GM18870 (cell line): Measurements from ENCODE around the gene P2RX7.

ENCODE experiments used
- ATAC-seq: cut with Tn5 transposase; IDR thresholded peaks from one replicate; pipeline ENCODE4 v1.9.1; 2021; ENCODE audit warnings: moderate library complexity; ENCODE audit not compliant: unreplicated experiment

Gene P2RX7

DNA sequence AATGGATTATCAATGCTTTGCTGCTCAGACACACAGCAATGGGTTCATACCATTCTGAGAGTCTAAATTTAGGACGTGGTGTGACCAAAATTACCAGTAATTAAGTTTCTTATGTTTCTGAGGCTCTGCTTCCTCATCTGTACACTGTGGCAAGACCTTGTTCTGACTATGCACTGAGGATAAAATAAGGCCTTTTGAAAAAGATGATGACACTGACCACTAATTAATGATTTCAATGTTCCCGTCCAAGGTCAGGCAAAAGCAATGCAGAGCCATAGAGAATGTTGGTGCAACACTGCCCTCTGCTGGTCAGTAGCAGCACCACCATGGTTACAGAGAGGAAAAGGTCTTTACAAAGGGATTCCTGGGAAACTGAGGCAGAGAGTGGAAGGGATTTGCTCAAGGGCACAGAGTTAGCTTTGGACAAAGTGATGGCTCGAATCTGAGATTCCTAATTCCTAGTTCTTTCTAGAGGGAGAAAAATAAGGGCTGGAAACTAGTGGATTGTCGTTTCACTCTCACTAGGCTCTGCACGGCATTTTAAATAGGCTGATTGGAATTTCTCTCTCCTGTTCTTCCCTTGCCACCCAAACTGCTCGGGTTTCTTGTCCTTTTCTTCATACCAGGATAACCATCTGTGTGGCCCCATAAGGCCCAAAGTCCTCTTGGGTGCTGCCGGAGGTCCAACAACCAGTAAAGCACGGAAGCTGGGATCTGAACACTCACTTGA is 22.3 kb upstream of the P2RX7 start:
- peak; percentile 81 for ATAC-seq

DNA sequence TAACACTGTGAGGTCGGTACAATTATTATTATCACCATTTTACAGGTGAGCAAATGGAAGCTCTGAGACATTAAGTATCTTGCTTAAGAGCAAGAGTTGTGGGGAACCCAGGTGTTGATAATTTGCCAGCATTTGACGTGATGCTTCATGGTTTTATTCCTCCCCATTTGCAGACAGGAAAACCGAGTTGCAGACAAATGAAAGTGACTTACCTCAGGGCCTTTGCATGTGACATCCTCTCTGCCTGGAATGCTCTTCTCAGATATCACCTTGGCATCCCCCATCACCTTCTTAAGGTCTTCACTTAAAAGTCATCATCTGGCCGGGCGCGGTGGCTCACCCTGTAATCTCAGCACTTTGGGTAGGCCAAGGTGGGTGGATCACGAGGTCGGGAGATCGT is 21.0 kb upstream of the P2RX7 start:
- ATAC-seq: no peak

GRCh38 chr12:121112496-121112895 is 20.2 kb upstream of the P2RX7 start:
- no peak for ATAC-seq

- ATAC-seq: no peak
Measured at GRCh38 chr12:121113057-121113456, 19.6 kb upstream of the P2RX7 start.

DNA sequence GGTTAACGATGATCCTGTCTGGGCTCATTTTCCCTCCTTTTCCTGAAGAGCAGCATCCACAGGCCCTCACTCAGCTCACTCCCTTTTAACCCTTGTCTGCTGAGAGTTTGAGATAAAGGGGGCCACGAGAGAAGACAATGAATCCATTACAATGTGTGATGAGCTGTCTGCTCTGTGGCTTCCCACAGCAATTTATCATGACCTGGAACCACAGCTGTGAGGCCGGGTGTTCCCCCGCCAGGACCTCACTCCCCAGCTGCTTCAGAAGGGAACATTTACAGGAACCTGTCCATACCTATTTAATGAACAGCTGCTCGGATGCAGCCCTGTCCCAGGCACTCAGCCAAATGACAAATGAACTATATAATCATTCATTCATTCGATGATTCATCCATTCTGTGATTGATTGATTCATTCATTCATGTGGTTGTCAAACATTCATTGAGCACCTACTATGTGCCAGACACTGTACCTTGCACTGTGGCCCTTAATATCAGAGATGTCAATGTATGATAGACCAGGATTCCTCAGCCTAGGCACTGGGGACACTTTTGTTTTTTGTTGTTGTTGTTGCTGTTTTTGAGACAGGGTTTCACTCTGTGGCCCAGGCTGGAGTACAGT is 18.5 kb upstream of the P2RX7 start:
- ATAC-seq: no peak

DNA sequence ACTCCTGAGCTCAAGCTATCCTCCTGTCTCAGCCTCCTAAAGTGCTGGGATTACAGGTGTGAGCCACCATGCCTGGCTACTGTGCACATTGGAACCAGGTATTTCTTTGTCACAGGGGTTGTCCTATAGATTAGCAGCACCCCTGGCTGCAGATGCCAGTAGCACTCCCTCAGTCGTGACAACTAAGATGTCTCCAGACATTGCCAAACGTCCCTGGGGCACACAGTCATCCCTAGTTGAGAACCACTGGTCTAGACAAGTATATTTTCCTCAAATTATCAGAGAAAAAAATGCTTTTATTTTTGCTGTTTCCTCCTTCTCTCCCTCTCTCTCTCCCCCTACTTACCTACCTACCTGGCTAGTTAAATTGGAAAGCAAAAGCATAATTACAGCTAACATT is 17.9 kb upstream of the P2RX7 start:
- ATAC-seq: no peak

- ATAC-seq: no peak
Measured at GRCh38 chr12:121115530-121115929, 17.1 kb upstream of the P2RX7 start.

- ATAC-seq: no peak
Measured at GRCh38 chr12:121116318-121117225, 16.1 kb upstream of the P2RX7 start.

- no peak for ATAC-seq
Measured at GRCh38 chr12:121117226-121117777, 15.4 kb upstream of the P2RX7 start.

- ATAC-seq: no peak
Measured at GRCh38 chr12:121120323-121120722, 12.4 kb upstream of the P2RX7 start.

DNA sequence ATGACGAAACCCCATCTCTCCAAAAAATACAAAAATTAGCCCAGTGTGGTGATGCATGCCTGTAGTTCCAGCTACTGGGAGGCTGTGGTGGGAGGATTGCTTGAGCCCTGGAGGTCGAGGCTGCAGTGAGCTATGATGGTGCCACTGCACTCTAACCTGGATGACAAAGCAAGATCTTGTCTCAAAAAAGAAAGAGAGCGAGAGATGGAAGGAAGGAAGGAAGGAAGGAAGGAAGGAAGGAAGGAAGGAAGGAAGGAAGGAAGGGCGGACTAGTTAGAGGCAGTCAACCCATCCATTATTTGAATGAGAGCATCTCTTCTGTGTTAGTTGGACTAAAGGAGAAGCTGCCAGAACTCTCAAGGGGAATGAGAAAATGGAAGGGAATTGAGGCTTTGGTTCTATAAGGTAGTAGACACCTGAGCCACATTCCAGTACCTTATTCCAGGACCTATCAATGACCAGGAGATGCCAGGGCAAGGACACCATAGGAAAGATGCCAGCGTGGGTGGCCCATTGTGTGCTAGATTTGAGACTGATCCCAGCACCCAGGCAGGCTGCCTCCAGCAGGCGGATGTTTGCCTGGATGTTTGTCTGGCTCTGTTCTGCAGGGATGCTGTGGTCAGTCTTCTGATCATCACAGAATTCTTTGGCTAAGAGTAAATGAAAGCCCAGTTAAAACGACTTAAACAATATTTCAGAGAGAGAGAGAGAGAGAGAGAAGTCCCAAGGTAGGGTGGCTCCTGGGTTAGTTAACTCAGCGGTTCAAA is 11.5 kb upstream of the P2RX7 start:
- no peak for ATAC-seq

- no peak for ATAC-seq
Measured at GRCh38 chr12:121121805-121122204, 10.9 kb upstream of the P2RX7 start.

GRCh38 chr12:121123488-121123887 is 9.2 kb upstream of the P2RX7 start:
- ATAC-seq: no peak

GRCh38 chr12:121124402-121125109 is 8.1 kb upstream of the P2RX7 start:
- ATAC-seq: no peak

DNA sequence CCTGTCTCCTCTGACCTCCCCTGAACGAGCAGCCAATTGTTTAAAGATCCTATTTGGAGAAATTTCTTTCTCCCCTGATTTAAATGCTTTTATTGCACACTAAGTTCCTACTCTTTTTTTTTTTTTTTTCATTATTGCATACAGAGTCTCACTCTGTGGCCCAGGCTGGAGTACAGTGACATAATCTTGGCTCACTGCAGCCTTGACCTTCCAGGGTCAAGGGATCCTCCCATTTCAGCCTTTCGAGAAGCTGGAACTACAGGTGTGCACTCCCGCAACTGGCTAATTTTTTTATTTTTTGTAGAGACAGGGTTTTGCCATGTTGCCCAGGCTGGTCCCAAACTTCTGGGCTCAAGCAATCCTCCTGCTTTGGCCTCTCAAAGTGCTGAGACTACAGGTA is 5.2 kb upstream of the P2RX7 start:
- no peak for ATAC-seq

DNA sequence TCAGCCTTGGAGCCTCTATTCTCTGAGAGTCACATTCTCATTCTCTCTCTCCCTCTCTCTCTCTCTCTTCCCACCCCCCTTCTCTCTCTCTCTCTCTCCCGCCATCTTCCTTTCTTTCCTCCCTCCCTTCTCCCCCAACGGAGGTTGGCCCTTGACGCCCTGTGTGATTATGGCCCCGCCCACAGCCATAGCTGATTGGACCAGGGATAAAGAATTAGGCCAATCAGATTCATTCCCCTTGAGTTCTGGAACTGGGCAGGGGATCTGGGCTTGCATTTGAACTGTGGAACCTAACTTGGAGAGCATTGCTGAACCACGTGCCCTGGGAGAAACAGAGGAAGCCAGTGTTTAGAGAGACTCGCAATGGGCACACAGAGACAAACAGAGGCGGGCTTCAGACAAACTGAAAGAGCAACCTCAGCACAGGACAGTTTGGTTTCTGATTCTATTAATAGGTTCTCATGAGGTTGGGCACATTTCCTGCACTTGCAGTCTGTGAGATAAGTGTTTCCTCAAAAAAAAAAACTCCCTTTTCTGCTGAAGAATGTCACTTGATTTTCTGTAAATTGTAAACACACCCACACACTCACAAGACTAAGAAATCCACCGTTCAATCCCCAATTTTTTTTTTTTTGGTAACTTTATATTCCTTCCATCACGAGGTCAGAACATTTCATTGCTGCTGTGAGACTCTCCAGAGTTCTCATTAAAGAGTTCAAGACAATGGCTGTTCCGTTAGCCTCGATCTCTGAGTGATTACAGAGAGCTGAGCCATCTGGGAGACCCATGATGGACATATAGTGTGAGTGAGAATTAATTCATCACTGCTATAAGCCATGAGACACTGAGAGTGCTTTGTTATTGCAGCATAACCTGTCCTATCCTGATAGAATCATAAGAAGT is 3.5 kb upstream of the P2RX7 start:
- peak; percentile 77 for ATAC-seq

GRCh38 chr12:121129811-121130147 is 2.9 kb upstream of the P2RX7 start:
- no peak for ATAC-seq

- ATAC-seq: no peak
Measured at GRCh38 chr12:121130866-121131373, 1.8 kb upstream of the P2RX7 start.

GRCh38 chr12:121131941-121132341 is 735 bp upstream of the P2RX7 start:
- ATAC-seq: no peak
